ENCODE data around the gene PAK2. TPM values are rescaled to one million over a fixed set of nuclear protein-coding genes. Genes with fewer than 3 reads are reported as not detected.

The PAK2 gene
- total RNA-seq, 1 donor from 2014 or later: 36.9 TPM

- Histone ChIP-seq H3K36me3 (ENCODE audit: control insufficient read depth, insufficient read depth, low read length) (no peaks in the 10 kb centered on the region), H3K4me3 (ENCODE audit: low read depth, low read length) (no peak overlapping the region), H3K27me3 (ENCODE audit: control insufficient read depth, insufficient read depth, low read length) (no peaks in the 10 kb centered on the region)
- FAIRE-seq (no peak), DNase-seq (ENCODE audit: low read depth) (peak; percentile 62)
- no peak for TF ChIP-seq CTCF (IDR thresholded peaks at IDR 0.05; ENCODE audit: insufficient read depth, low read length, severe bottlenecking)
Observed at GRCh38 chr3:196774191-196774820, 34.6 kb downstream of the PAK2 start.

- Histone ChIP-seq H3K4me3 (ENCODE audit: low read depth, low read length) (no peak overlapping the region), H3K27me3 (ENCODE audit: control insufficient read depth, insufficient read depth, low read length) (no peaks in the 10 kb centered on the region), H3K36me3 (ENCODE audit: control insufficient read depth, insufficient read depth, low read length) (no peaks in the 10 kb centered on the region)
- FAIRE-seq (no peak), DNase-seq (ENCODE audit: low read depth) (peak; percentile 86)
- no peak for TF ChIP-seq CTCF (IDR thresholded peaks at IDR 0.05; ENCODE audit: insufficient read depth, low read length, severe bottlenecking)
Observed at GRCh38 chr3:196774848-196775422, 35.3 kb downstream of the PAK2 start.

GRCh38 chr3:196775938-196776337, 36.3 kb downstream of the PAK2 start:
- H3K36me3 ChIP-seq (ENCODE audit: control insufficient read depth, insufficient read depth, low read length): no peaks in the 10 kb centered on the region
- no peak overlapping the region for H3K4me3 ChIP-seq (ENCODE audit: low read depth, low read length)
- DNase-seq (ENCODE audit: low read depth) (no peak), FAIRE-seq (no peak)
- no peak for TF ChIP-seq CTCF (IDR thresholded peaks at IDR 0.05; ENCODE audit: insufficient read depth, low read length, severe bottlenecking)
- H3K27me3 ChIP-seq (ENCODE audit: control insufficient read depth, insufficient read depth, low read length): no peaks in the 10 kb centered on the region

GRCh38 chr3:196777836-196778235, 38.2 kb downstream of the PAK2 start:
- FAIRE-seq (no peak), DNase-seq (ENCODE audit: low read depth) (no peak)
- Histone ChIP-seq H3K27me3 (ENCODE audit: control insufficient read depth, insufficient read depth, low read length) (no peaks in the 10 kb centered on the region), H3K36me3 (ENCODE audit: control insufficient read depth, insufficient read depth, low read length) (no peaks in the 10 kb centered on the region), H3K4me3 (ENCODE audit: low read depth, low read length) (no peak overlapping the region)
- no peak for TF ChIP-seq CTCF (IDR thresholded peaks at IDR 0.05; ENCODE audit: insufficient read depth, low read length, severe bottlenecking)

- no peak for TF ChIP-seq CTCF (IDR thresholded peaks at IDR 0.05; ENCODE audit: insufficient read depth, low read length, severe bottlenecking)
- DNase-seq (ENCODE audit: low read depth) (peak; percentile 86), FAIRE-seq (no peak)
- Histone ChIP-seq H3K4me3 (ENCODE audit: low read depth, low read length) (no peak overlapping the region), H3K27me3 (ENCODE audit: control insufficient read depth, insufficient read depth, low read length) (no peaks in the 10 kb centered on the region), H3K36me3 (ENCODE audit: control insufficient read depth, insufficient read depth, low read length) (peaks cover 3% of the 10 kb centered on the region)
Observed at GRCh38 chr3:196778755-196779154, 39.1 kb downstream of the PAK2 start.

GRCh38 chr3:196782511-196782910, 42.9 kb downstream of the PAK2 start:
- H3K27me3 ChIP-seq (ENCODE audit: control insufficient read depth, insufficient read depth, low read length): no peaks in the 10 kb centered on the region
- no peak overlapping the region for H3K4me3 ChIP-seq (ENCODE audit: low read depth, low read length)
- DNase-seq (ENCODE audit: low read depth): no peak
- H3K36me3 ChIP-seq (ENCODE audit: control insufficient read depth, insufficient read depth, low read length): peaks cover 3% of the 10 kb centered on the region
- no peak for TF ChIP-seq CTCF (IDR thresholded peaks at IDR 0.05; ENCODE audit: insufficient read depth, low read length, severe bottlenecking)
- no peak for FAIRE-seq

Measured in bronchial epithelial cell (primary cell).